ENCODE data around the gene LMCD1. TPM values are rescaled to one million over a fixed set of nuclear protein-coding genes. Genes with fewer than 3 reads are reported as not detected.

LMCD1 gene
- total and polyA plus RNA-seq, 7 donors: 6.5 to 49.3 (median 16.2) TPM

- H3K4me1 ChIP-seq: no peaks in the 10 kb centered on the region
- no peaks in the 10 kb centered on the region for H3K9me3 ChIP-seq
- no peak for DNase-seq
- 81 to 86% methylated on average over 5 of the region's 5 CpGs for WGBS, 2 donors
- intact Hi-C loops (cut with DNase I): no loop called here
- no peak overlapping the region for H3K4me3 ChIP-seq
- TF ChIP-seq EP300 (IDR thresholded peaks at IDR 0.05) (no peak), CTCF (IDR thresholded peaks at IDR 0.05) (no peak), POLR2AphosphoS5 (IDR thresholded peaks at IDR 0.05) (no peak), POLR2A (IDR thresholded peaks at IDR 0.05) (no peak)
- H3K27ac ChIP-seq: no peak overlapping the region
- no peaks in the 10 kb centered on the region for H3K36me3 ChIP-seq
- no peaks in the 10 kb centered on the region for H3K27me3 ChIP-seq
Observed at GRCh38 chr3:8556473-8556869, 54.8 kb downstream of the LMCD1 start.

- peak; percentile 75 for DNase-seq
- no peaks in the 10 kb centered on the region for H3K9me3 ChIP-seq
- H3K4me3 ChIP-seq: no peak overlapping the region
- no peaks in the 10 kb centered on the region for H3K36me3 ChIP-seq
- 70% methylated on average over 4 of the region's 4 CpGs for WGBS, 2 donors
- TF ChIP-seq POLR2AphosphoS5 (IDR thresholded peaks at IDR 0.05) (no peak), CTCF (IDR thresholded peaks at IDR 0.05) (no peak), POLR2A (IDR thresholded peaks at IDR 0.05) (no peak), EP300 (IDR thresholded peaks at IDR 0.05) (no peak)
- no peak overlapping the region for H3K27ac ChIP-seq
- H3K4me1 ChIP-seq: no peaks in the 10 kb centered on the region
- intact Hi-C loops (cut with DNase I): no loop called here
- H3K27me3 ChIP-seq: no peaks in the 10 kb centered on the region
Observed at GRCh38 chr3:8557298-8557697, 55.7 kb downstream of the LMCD1 start.

- TF ChIP-seq EP300 (IDR thresholded peaks at IDR 0.05) (no peak), POLR2AphosphoS5 (IDR thresholded peaks at IDR 0.05) (no peak), POLR2A (IDR thresholded peaks at IDR 0.05) (no peak), CTCF (IDR thresholded peaks at IDR 0.05) (no peak)
- Histone ChIP-seq H3K4me3 (no peak overlapping the region), H3K27ac (no peak overlapping the region), H3K9me3 (no peaks in the 10 kb centered on the region), H3K4me1 (no peaks in the 10 kb centered on the region), H3K36me3 (no peaks in the 10 kb centered on the region), H3K27me3 (no peaks in the 10 kb centered on the region)
- DNase-seq: peak; percentile 27
- intact Hi-C loops (cut with DNase I): no loop called here
- 91 to 95% methylated on average over 2 of the region's 2 CpGs for WGBS, 2 donors
Observed at GRCh38 chr3:8558645-8559044, 57.0 kb downstream of the LMCD1 start.

- intact Hi-C loops (cut with DNase I): no loop called here
- Histone ChIP-seq H3K27ac (no peak overlapping the region), H3K4me1 (no peaks in the 10 kb centered on the region), H3K9me3 (no peaks in the 10 kb centered on the region), H3K27me3 (no peaks in the 10 kb centered on the region), H3K4me3 (no peak overlapping the region), H3K36me3 (no peaks in the 10 kb centered on the region)
- WGBS, 2 donors: 92 to 94% methylated on average over 6 of the region's 6 CpGs
- DNase-seq: no peak
- TF ChIP-seq POLR2AphosphoS5 (IDR thresholded peaks at IDR 0.05): no peak
- no peak for TF ChIP-seq EP300 (IDR thresholded peaks at IDR 0.05)
- no peak for TF ChIP-seq POLR2A (IDR thresholded peaks at IDR 0.05)
- no peak for TF ChIP-seq CTCF (IDR thresholded peaks at IDR 0.05)
Observed at GRCh38 chr3:8559351-8559750, 57.7 kb downstream of the LMCD1 start.

- H3K4me1 ChIP-seq: no peaks in the 10 kb centered on the region
- no peak overlapping the region for H3K27ac ChIP-seq
- intact Hi-C loops (cut with DNase I): no loop called here
- H3K4me3 ChIP-seq: no peak overlapping the region
- H3K36me3 ChIP-seq: no peaks in the 10 kb centered on the region
- TF ChIP-seq CTCF (IDR thresholded peaks at IDR 0.05) (no peak), EP300 (IDR thresholded peaks at IDR 0.05) (no peak), POLR2A (IDR thresholded peaks at IDR 0.05) (no peak), POLR2AphosphoS5 (IDR thresholded peaks at IDR 0.05) (no peak)
- DNase-seq: peak; percentile 14
- H3K27me3 ChIP-seq: no peaks in the 10 kb centered on the region
- no peaks in the 10 kb centered on the region for H3K9me3 ChIP-seq
- 89 to 90% methylated on average over 5 of the region's 5 CpGs for WGBS, 2 donors
Observed at GRCh38 chr3:8560366-8561007, 58.9 kb downstream of the LMCD1 start.

Data from sigmoid colon (tissue), 7 donors.